ENCODE measurements around the gene SLIT3. TPM values are rescaled to one million over a fixed set of nuclear protein-coding genes. Genes with fewer than 3 reads are reported as not detected.

The SLIT3 gene
- total and polyA plus RNA-seq, 9 of the 15 experiments (the other 6 are each of a cell fraction or from before 2014, with no cell fraction given): 0.01 to 0.04 TPM; not detected in 7

GRCh38 chr5:168813184-168813968, 487.6 kb downstream of the SLIT3 start (continued):
- peak; percentile 77; the same call in 1 of the 2 replicates for TF ChIP-seq CUX1 (CRISPR knock-in tag; IDR thresholded peaks at IDR 0.05)
- TF ChIP-seq, protein P1, sequence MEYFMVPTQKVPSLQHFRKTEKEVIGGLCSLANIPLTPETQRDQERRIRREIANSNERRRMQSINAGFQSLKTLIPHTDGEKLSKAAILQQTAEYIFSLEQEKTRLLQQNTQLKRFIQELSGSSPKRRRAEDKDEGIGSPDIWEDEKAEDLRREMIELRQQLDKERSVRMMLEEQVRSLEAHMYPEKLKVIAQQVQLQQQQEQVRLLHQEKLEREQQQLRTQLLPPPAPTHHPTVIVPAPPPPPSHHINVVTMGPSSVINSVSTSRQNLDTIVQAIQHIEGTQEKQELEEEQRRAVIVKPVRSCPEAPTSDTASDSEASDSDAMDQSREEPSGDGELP (CRISPR knock-in tag; IDR thresholded peaks at IDR 0.05; ENCODE audit: borderline replicate concordance): peak; percentile 39; the same call in 1 of the 2 replicates
- TF ChIP-seq PYGO2 (tag; IDR thresholded peaks at IDR 0.05): 0 out of 2 replicates have a peak, but pooled peaks have one; percentile 29
- TF ChIP-seq NCOA1 (IDR thresholded peaks at IDR 0.05; ENCODE audit: low read depth): peak; percentile 62; the same call in 1 of the 2 replicates
- no peak for TF ChIP-seq TARDBP (IDR thresholded peaks at IDR 0.05)
- no peak for TF ChIP-seq TOE1 (IDR thresholded peaks at IDR 0.05; ENCODE audit: borderline replicate concordance)
- TF ChIP-seq TOE1 (CRISPR knock-in tag; IDR thresholded peaks at IDR 0.05; ENCODE audit: borderline replicate concordance, low read depth): no peak
- TF ChIP-seq, protein P2, sequence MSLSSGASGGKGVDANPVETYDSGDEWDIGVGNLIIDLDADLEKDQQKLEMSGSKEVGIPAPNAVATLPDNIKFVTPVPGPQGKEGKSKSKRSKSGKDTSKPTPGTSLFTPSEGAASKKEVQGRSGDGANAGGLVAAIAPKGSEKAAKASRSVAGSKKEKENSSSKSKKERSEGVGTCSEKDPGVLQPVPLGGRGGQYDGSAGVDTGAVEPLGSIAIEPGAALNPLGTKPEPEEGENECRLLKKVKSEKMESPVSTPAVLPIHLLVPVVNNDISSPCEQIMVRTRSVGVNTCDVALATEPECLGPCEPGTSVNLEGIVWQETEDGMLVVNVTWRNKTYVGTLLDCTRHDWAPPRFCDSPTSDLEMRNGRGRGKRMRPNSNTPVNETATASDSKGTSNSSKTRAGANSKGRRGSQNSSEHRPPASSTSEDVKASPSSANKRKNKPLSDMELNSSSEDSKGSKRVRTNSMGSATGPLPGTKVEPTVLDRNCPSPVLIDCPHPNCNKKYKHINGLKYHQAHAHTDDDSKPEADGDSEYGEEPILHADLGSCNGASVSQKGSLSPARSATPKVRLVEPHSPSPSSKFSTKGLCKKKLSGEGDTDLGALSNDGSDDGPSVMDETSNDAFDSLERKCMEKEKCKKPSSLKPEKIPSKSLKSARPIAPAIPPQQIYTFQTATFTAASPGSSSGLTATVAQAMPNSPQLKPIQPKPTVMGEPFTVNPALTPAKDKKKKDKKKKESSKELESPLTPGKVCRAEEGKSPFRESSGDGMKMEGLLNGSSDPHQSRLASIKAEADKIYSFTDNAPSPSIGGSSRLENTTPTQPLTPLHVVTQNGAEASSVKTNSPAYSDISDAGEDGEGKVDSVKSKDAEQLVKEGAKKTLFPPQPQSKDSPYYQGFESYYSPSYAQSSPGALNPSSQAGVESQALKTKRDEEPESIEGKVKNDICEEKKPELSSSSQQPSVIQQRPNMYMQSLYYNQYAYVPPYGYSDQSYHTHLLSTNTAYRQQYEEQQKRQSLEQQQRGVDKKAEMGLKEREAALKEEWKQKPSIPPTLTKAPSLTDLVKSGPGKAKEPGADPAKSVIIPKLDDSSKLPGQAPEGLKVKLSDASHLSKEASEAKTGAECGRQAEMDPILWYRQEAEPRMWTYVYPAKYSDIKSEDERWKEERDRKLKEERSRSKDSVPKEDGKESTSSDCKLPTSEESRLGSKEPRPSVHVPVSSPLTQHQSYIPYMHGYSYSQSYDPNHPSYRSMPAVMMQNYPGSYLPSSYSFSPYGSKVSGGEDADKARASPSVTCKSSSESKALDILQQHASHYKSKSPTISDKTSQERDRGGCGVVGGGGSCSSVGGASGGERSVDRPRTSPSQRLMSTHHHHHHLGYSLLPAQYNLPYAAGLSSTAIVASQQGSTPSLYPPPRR (CRISPR knock-in tag; IDR thresholded peaks at IDR 0.05; ENCODE audit: borderline replicate concordance): no peak
- peak; percentile 22; the same call in 1 of the 2 replicates for TF ChIP-seq MBD2 (IDR thresholded peaks at IDR 0.05; ENCODE audit: borderline replicate concordance, low read depth)
- peak; percentile 84 for TF ChIP-seq SMARCA4 (IDR thresholded peaks at IDR 0.05)
- TF ChIP-seq, protein P3, sequence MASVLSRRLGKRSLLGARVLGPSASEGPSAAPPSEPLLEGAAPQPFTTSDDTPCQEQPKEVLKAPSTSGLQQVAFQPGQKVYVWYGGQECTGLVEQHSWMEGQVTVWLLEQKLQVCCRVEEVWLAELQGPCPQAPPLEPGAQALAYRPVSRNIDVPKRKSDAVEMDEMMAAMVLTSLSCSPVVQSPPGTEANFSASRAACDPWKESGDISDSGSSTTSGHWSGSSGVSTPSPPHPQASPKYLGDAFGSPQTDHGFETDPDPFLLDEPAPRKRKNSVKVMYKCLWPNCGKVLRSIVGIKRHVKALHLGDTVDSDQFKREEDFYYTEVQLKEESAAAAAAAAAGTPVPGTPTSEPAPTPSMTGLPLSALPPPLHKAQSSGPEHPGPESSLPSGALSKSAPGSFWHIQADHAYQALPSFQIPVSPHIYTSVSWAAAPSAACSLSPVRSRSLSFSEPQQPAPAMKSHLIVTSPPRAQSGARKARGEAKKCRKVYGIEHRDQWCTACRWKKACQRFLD (CRISPR knock-in tag; IDR thresholded peaks at IDR 0.05): peak; percentile 91; the same call in 1 of the 2 replicates
- no peak for TF ChIP-seq NR2C1 (IDR thresholded peaks at IDR 0.05)
- TF ChIP-seq NR2C1 (tag; IDR thresholded peaks at IDR 0.05): peak; percentile 29; the same call in 1 of the 2 replicates
